KMS-11 (cell line): ENCODE measurements around the gene HADHB.

Experiments used
- H2AFZ ChIP-seq: fragments of 200-600 bp; sonication (generic); 2 replicates; pipeline ENCODE4 v1.6.1; 2016; ENCODE audit warnings: antibody characterized with exemption, mixed run types, low read depth
- H3K27ac ChIP-seq: fragments of 200-600 bp; sonication (generic); 2 replicates; pipeline ENCODE4 v1.6.1; 2016; ENCODE audit warnings: mild to moderate bottlenecking, mixed run types
- H3K27me3 ChIP-seq: fragments of 200-600 bp; sonication (generic); 2 replicates; pipeline ENCODE4 v1.6.1; 2017; ENCODE audit warnings: mild to moderate bottlenecking, low read depth, mixed run types, moderate library complexity; ENCODE audit not compliant: insufficient read depth
- H3K36me3 ChIP-seq: fragments of 200-600 bp; sonication (generic); 2 replicates; pipeline ENCODE4 v1.6.1; 2017; ENCODE audit warnings: mild to moderate bottlenecking, mixed run types; ENCODE audit not compliant: insufficient read depth
- H3K4me1 ChIP-seq: fragments of 200-600 bp; sonication (generic); 2 replicates; pipeline ENCODE4 v1.6.1; 2016; ENCODE audit warnings: mild to moderate bottlenecking, low read depth, mixed run types; ENCODE audit not compliant: poor library complexity, severe bottlenecking
- H3K4me2 ChIP-seq: fragments of 200-600 bp; sonication (generic); 2 replicates; pipeline ENCODE4 v1.7.0; 2016; ENCODE audit warnings: mild to moderate bottlenecking, mixed run types
- H3K4me3 ChIP-seq: fragments of 200-600 bp; sonication (generic); IDR thresholded peaks from 2 replicates; pipeline ENCODE4 v1.6.1; 2017; ENCODE audit warnings: low read depth, low read length, mixed read lengths; ENCODE audit not compliant: insufficient read depth
- H3K79me2 ChIP-seq: fragments of 200-600 bp; sonication (generic); 2 replicates; pipeline ENCODE4 v1.6.1; 2016; ENCODE audit warnings: low read depth, mixed run types; ENCODE audit not compliant: insufficient read depth
- H3K9ac ChIP-seq: fragments of 200-600 bp; sonication (generic); 2 replicates; pipeline ENCODE4 v1.6.1; 2016; ENCODE audit warnings: mild to moderate bottlenecking, mixed run types
- H4K20me1 ChIP-seq: fragments of 200-600 bp; sonication (generic); 2 replicates; pipeline ENCODE4 v1.6.1; 2016; ENCODE audit warnings: mild to moderate bottlenecking, mixed run types; ENCODE audit not compliant: insufficient read depth
- TF ChIP-seq, protein P1 (sequence below): fragments of 200-600 bp; sonication (generic); conservative IDR thresholded peaks from 2 replicates; pipeline ENCODE4 v1.6.1; 2017; ENCODE audit warnings: low read depth, mild to moderate bottlenecking, antibody characterized with exemption, low read length, moderate library complexity, mixed read lengths

The HADHB gene

DNA sequence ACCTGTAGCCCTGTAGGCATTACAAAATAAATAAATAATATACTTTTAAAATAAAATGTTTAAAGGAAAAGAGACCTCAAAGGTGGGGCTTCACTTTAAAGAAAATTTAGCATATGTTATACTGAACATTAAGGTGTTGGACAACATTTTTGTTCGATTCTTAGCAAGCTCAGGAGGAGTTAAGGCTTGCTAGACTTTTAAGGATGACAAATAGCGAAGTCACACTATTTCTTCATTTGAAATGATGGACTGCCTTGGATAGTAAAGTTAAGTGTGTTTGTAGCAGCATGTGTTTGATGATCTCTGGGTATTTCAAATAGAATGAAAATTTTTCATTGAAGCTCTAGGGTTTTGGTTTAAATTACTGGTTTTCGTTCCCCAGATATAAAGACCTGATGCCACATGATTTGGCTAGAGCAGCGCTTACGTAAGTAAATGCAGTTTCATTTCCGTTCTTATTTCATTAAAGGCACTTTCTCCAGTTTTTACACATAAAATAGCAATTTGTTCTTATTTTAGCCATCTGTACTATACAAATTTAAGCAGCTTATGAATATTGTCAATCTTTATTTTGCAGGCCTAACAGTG lies 24.9 kb downstream of the HADHB start:
- H3K4me2 ChIP-seq, result no peak overlapping the region

DNA sequence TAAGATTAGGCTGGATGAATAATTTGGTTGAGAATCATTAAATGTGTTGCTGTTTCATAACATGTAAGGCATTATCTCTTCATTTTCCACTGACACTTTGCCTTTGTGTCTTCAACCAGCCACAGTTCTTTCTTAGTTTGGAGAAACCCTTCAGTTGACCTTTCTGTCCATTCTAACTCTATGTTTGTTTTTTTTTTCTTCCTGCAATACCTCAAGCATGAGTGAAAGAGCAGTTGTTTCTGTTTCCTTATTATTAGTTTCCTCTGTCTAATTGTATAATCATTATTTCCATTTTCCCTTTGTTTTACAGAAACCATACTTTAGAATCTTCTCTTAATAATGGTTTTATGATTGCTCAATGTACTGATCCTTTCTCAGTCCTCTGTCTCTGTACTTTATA lies 25.6 kb downstream of the HADHB start:
- H3K27ac ChIP-seq, result no peak overlapping the region

More for the DNA sequence above, 24.9 kb downstream of the HADHB start:
- Histone ChIP-seq H4K20me1 (no peaks in the 10 kb centered on the region), H3K4me3 (no peak overlapping the region), H2AFZ (no peak overlapping the region), H3K4me1 (no peaks in the 10 kb centered on the region), H3K27ac (no peak overlapping the region), H3K9ac (no peak overlapping the region), H3K27me3 (no peaks in the 10 kb centered on the region), H3K79me2 (no peaks in the 10 kb centered on the region), H3K36me3 (no peaks in the 10 kb centered on the region)
- TF ChIP-seq, protein P1, sequence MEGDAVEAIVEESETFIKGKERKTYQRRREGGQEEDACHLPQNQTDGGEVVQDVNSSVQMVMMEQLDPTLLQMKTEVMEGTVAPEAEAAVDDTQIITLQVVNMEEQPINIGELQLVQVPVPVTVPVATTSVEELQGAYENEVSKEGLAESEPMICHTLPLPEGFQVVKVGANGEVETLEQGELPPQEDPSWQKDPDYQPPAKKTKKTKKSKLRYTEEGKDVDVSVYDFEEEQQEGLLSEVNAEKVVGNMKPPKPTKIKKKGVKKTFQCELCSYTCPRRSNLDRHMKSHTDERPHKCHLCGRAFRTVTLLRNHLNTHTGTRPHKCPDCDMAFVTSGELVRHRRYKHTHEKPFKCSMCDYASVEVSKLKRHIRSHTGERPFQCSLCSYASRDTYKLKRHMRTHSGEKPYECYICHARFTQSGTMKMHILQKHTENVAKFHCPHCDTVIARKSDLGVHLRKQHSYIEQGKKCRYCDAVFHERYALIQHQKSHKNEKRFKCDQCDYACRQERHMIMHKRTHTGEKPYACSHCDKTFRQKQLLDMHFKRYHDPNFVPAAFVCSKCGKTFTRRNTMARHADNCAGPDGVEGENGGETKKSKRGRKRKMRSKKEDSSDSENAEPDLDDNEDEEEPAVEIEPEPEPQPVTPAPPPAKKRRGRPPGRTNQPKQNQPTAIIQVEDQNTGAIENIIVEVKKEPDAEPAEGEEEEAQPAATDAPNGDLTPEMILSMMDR, result no peak

DNA sequence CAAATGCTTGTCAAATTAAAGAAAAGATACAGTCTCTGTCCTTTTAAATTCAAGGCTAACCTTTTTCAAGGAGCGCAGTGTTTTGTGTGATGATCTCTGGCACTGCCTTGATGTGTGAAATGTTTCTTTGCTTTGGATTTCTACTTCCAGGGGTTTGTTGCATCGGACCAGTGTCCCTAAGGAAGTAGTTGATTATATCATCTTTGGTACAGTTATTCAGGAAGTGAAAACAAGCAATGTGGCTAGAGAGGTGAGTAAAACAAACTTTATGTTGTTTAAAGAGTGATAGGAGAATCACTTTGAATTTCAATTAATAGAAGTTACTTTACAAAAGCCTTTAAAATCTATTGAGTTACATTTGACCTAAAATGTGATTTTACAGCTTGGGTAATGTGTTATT lies 28.8 kb downstream of the HADHB start:
- Histone ChIP-seq H3K4me3 (no peak overlapping the region), H3K79me2 (no peaks in the 10 kb centered on the region), H3K4me2 (no peak overlapping the region), H3K27ac (no peak overlapping the region), H3K9ac (no peak overlapping the region), H3K27me3 (no peaks in the 10 kb centered on the region), H3K4me1 (no peaks in the 10 kb centered on the region), H2AFZ (no peak overlapping the region), H3K36me3 (no peaks in the 10 kb centered on the region), H4K20me1 (no peaks in the 10 kb centered on the region)
- TF ChIP-seq, protein P1, result no peak

More for the DNA sequence above, 25.6 kb downstream of the HADHB start:
- Histone ChIP-seq H3K36me3 (no peaks in the 10 kb centered on the region), H3K4me3 (no peak overlapping the region), H2AFZ (no peak overlapping the region), H3K27me3 (no peaks in the 10 kb centered on the region), H3K4me1 (no peaks in the 10 kb centered on the region), H3K4me2 (no peak overlapping the region), H3K79me2 (no peaks in the 10 kb centered on the region), H4K20me1 (no peaks in the 10 kb centered on the region), H3K9ac (no peak overlapping the region)
- TF ChIP-seq, protein P1, result no peak

GRCh38 chr2:26274058-26274613 lies 29.4 kb downstream of the HADHB start:
- Histone ChIP-seq H3K36me3 (peaks cover 2% of the 10 kb centered on the region; the same call in 1 of the 2 replicates), H3K9ac (no peak overlapping the region), H3K27ac (no peak overlapping the region), H2AFZ (no peak overlapping the region), H3K4me3 (no peak overlapping the region), H3K79me2 (no peaks in the 10 kb centered on the region), H3K4me1 (no peaks in the 10 kb centered on the region), H4K20me1 (no peaks in the 10 kb centered on the region), H3K4me2 (no peak overlapping the region), H3K27me3 (no peaks in the 10 kb centered on the region)
- TF ChIP-seq, protein P1, result no peak
